ENCODE measurements around the gene RASAL3.

RASAL3 gene

DNA sequence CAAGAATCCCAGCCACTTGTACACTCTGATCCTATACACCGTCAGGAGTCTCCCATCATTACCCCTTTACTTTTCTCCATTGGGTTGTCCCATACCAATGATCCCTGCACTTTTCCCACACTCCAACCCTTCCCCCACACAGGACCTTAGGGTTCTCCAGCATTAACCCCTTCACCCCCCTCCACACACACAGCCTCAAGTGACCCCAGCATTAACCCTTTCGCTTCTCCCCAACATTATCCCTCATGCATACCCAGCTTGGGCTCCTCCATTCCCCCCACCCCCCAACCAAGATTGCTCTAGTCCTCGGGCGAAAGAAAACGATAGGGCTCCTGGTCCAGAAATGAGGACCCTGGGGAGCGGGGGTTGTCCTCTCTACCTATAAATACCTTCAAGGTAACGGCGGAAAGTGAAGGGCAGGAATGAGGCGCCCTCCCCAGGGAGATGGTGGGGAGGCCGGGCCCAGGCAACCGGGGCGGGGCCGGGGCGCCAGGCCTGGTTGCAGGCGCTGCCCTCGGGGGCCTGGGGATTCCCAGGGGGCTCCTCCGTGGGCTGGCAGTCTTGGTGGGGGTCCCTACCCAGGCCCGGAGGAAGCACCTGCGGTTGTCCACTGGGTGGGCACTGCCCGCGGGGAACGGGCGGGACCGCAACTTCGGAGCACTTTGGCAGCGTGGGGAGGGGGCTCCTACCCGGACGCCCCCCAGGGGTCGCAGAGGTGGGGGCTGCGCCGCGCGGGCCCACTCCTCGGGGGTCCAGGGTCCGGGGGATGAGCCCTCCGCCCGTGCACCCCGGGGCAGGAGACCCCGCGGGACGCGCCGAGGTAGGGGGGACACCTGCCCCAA lies 15.3 kb downstream of the RASAL3 start:
- no peak for DNase-seq

GRCh38 chr19:15448044-15448777 lies 16.1 kb downstream of the RASAL3 start:
- no peak for DNase-seq

- DNase-seq: no peak
These were observed 17.3 kb downstream of the RASAL3 start for GRCh38 chr19:15447057-15447456.

GRCh38 chr19:15445807-15446376 lies 18.5 kb downstream of the RASAL3 start:
- DNase-seq: no peak

DNA sequence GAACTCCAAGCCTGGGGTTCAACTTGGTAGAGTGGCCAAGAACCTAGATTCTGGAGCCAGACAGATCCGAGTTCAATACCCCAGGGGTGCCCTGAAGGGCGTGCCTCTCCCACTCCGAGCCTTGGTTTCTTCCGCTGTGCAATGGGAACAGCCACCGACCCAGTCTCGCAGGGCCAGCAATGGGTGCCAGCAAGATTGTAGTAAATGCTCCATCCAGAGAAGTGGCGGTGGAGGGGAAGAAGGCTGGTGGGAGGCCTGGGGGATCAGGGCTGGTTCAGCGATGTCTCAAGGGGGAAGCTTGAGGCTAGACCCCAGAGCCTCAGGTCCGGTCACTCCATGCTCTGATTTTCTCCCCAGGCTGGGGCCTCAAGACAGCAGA lies 19.1 kb downstream of the RASAL3 start:
- DNase-seq: no peak

- no peak for DNase-seq
These were observed 19.7 kb downstream of the RASAL3 start for GRCh38 chr19:15444505-15445226.

GRCh38 chr19:15443838-15444237 lies 20.5 kb downstream of the RASAL3 start:
- no peak for DNase-seq

DNA sequence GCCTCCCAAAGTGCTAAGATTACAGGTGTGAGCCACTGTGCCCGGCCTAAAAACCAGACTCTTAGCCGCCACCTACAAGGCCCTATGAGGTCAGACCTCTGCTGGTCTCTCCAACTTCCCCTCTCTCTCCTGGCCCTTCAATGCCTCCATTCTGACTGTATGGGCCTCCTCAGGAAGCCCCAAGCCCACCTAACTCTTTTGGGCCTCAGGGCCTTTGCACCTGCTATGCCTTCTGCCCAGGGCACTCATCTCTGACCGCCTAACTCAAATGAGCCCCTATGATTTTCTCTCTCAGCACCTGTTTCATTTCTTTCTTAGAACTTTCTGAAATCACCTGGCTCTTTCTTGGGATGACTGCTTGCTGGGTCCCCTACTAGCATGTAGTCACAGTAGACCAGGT lies 21.0 kb downstream of the RASAL3 start:
- no peak for DNase-seq

DNA sequence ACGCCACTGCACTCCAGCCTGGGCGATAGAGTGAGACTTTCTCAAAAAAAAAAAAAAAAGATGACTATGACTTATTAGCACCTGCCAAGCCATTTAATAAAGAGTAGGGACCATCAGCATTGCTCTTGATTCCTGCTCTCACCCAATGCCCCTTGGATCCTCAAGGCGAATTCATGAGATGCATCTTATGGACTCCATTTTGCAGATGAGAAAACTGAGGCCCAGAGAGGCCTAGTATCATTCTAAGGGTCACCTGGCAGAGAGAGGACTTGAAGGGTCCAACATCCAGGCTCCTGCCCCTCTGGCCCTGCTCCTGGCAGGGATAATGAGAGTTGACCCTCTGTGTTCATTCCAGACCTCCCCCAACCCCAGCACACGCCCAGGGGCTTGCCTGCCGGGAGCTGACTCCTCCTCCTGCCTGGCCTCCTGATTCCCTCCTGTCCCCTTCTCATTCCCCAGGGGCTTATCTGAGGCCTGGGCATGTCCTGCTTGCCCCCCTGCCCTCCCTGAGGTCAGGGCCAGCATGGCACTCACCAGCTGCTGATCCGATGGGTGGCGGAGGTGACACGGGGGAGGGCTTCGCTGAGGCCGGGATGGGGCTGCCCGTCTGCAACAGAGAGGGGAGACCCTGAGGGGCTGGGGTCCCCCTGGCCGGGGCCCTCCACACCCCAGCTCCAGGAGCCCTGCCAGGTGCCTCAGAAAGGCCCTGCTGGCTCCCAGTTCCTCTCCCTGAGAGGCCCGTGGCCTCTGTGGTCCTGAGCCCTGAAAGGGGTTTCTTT lies 22.0 kb downstream of the RASAL3 start:
- DNase-seq: no peak

GRCh38 chr19:15441317-15441716 lies 23.0 kb downstream of the RASAL3 start:
- no peak for DNase-seq

- DNase-seq: no peak
These were observed 24.3 kb downstream of the RASAL3 start for GRCh38 chr19:15439821-15440641.

GRCh38 chr19:15439078-15439799 lies 25.1 kb downstream of the RASAL3 start:
- no peak for DNase-seq

DNA sequence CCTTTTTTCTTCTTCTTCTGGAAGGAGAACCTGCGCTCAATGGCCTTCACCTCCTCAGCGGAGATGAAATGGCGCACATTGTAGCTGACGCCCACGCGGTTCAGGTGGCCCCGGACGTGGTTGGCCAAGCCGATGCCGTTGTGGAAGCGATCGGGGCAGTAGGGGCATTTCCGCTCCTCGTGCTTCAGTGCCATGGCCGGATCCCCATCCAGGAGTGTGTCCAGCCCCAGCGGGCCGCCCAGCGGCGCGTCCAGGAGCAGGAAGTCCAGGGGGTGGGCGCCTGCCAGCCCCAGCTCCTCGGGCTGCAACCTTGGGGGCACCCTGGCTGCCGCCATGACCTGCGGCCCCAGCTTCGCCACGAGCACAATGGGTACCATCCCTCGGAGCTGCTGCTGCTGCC lies 25.8 kb downstream of the RASAL3 start:
- DNase-seq: no peak

DNA sequence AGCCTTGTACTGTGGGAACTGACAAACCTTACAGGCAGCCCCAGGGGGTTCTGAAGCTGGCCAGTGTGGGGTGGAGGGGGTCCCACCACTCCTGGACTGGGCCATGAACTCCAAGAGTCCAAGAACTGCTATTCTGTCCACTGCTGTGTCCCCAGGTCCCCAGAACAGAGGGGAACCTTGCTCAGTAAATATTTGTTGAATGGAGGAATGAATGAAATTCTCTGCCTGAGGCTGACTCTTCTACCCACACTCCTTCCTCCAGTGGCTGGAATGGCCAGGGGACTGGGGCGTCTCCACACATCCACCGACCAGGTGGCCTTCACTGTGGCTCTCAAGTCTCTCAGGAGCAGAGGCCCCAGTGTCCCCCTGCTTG lies 26.2 kb downstream of the RASAL3 start:
- DNase-seq: no peak

- no peak for DNase-seq
These were observed 26.8 kb downstream of the RASAL3 start for GRCh38 chr19:15437355-15438123.

DNA sequence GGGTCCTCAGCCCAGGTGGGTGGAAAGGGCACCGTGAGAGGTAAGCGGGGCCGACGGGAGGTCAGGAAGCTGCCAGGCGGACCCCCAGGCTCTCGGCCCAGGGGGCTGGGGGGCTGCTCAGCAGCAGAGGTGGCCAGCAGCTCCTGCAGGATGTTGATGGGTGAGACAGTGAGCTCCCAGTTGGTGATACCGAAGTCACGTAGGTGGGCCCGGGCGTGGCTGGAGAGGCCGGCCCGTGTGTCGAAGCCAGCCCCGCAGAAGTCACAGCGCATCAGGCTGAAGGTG lies 27.6 kb downstream of the RASAL3 start:
- DNase-seq: no peak

DNA sequence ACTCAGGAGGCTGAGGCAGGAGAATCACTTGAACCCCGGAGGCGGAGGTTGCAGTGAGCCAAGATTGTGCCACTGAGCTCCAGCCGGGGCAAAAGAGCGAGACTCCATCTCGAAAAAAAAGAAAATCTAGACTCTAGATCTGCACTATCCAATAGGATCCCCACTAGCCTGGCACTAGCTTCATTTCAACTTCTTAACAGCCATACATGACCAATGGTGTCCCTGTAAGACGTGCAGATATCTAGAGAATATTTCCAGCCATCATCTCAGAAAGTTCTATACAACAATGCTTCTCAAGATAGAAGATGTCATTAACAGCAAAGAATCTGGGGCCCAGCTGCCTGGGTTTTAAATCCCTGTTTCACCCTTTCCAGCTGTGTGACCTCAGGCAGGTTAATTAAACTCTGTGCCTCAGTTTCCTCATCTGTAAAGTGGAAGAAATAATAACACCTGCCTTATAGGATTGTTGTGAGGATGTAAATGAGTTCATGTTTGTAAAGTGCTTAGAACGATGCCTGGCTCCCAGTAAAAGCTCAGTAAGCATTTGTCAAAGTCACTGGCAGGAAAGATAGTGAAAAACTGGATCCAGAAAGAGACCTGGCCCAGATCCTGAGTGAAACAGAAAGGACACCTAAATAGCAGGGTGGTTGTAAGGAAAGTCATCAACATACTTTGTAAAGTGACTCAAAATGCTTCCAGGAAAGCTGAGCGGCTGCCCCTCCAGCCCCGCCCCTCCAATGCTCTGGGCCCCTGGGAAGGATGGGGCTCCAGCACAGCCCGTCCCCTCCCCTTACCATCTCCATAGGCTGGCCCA lies 28.1 kb downstream of the RASAL3 start:
- no peak for DNase-seq

- no peak for DNase-seq
These were observed 30.8 kb downstream of the RASAL3 start for GRCh38 chr19:15433519-15434069.
